HepG2 (cell line): ENCODE results near the gene PRPF38A. TPM values are rescaled to one million over a fixed set of nuclear protein-coding genes. Genes with fewer than 3 reads are reported as not detected.

Source experiments
- ATAC-seq: fragments of 200-7000 bp; cut with Tn5 transposase; 3 replicates; pipeline ENCODE4 v1.9.1; 2020; ENCODE audit warnings: mild to moderate bottlenecking, moderate library complexity
- BruUV-seq: library from RNA; stranded (reverse); fragments of 400-500 nt; replicated peaks from 2 replicates; lab custom pipeline; 2021; lab: Mats Ljungman, UMichigan
- CTCF ChIA-PET: fragments of 300-600 bp; formaldehyde crosslinking; extraction: SDS; loops from one replicate; lab custom pipeline; 2021; ENCODE audit warnings: low total read pairs, inconsistent platforms, low intra/inter-chr PET ratio; lab: Yijun Ruan, JAX
- POLR2A ChIA-PET: fragments of 350-600 bp; sonication (Branson Sonifier 250); formaldehyde crosslinking; loops from one replicate; lab custom pipeline; 2020; ENCODE audit warnings: antibody characterized with exemption, inconsistent platforms; lab: Yijun Ruan, JAX
- DNase-seq: peaks from one replicate; pipeline ENCODE4 v3.0.0-alpha.2; 2015; ENCODE audit warnings: low spot score
- FAIRE-seq: peaks from 3 replicates; lab custom pipeline; 2011; peaks lifted over from hg19 to GRCh38; lab: Jason Lieb, UNC
- H2AFZ ChIP-seq: one replicate; pipeline ENCODE4 v1.6.1; 2011; ENCODE audit warnings: low read length, inconsistent platforms
- H3K27ac ChIP-seq: fragments of 300-600 bp; 3 replicates; pipeline ENCODE4 v1.8.0; 2011; ENCODE audit warnings: mixed run types, mild to moderate bottlenecking, mixed read lengths, low read length, inconsistent platforms; ENCODE audit not compliant: insufficient read depth; ENCODE audit errors: extremely low read length
- H3K27me3 ChIP-seq, 2 experiments: fragments of 200-600 bp in 1 of 2; 2 replicates in 1 of 2; 3 replicates in 1 of 2; pipeline versions ENCODE4 v1.6.0 to v1.8.0; 2011; ENCODE audit warnings: low read length in 2 of 2, mild to moderate bottlenecking in 2 of 2, moderate library complexity in 2 of 2, inconsistent platforms in 1 of 2; ENCODE audit not compliant: insufficient read depth in 2 of 2, control insufficient read depth in 1 of 2
- H3K36me3 ChIP-seq, 2 experiments: fragments of 200-600 bp in 1 of 2; replicated peaks in 1 of 2; 2 replicates in 1 of 2; 3 replicates in 1 of 2; pipeline versions ENCODE4 v1.5.1 to v1.8.0; 2011; ENCODE audit warnings: low read length in 2 of 2, inconsistent platforms in 1 of 2; ENCODE audit not compliant: insufficient read depth in 2 of 2, control insufficient read depth in 1 of 2
- H3K4me1 ChIP-seq: 2 replicates; pipeline ENCODE4 v1.5.1; 2012; ENCODE audit warnings: low read length, inconsistent platforms; ENCODE audit not compliant: insufficient read depth
- H3K4me2 ChIP-seq: 2 replicates; pipeline ENCODE4 v1.6.0; 2011; ENCODE audit warnings: low read depth, low read length, inconsistent platforms
- H3K4me3 ChIP-seq, 3 experiments: fragments of 200-600 bp in 1 of 3; sonication (generic), shearing (Covaris generic) in 1 of 3; replicated peaks in 1 of 3; 2 replicates each; pipeline ENCODE4 v1.5.1; 2011 to 2016; ENCODE audit warnings: low read length in 3 of 3, inconsistent platforms in 2 of 3, low read depth in 2 of 3, mild to moderate bottlenecking in 2 of 3, control low read depth in 1 of 3, mixed read lengths in 1 of 3; ENCODE audit not compliant: insufficient read depth in 1 of 3
- H3K79me2 ChIP-seq: one replicate; pipeline ENCODE4 v1.6.1; 2011; ENCODE audit warnings: low read length, inconsistent platforms; ENCODE audit not compliant: insufficient read depth
- H3K9ac ChIP-seq: 2 replicates; pipeline ENCODE4 v1.6.0; 2011; ENCODE audit warnings: mild to moderate bottlenecking, low read depth, low read length, inconsistent platforms; ENCODE audit not compliant: insufficient read depth
- H3K9me3 ChIP-seq: 2 replicates; pipeline ENCODE4 v1.5.1; 2012; ENCODE audit warnings: mild to moderate bottlenecking, low read length
- H4K20me1 ChIP-seq: 2 replicates; pipeline ENCODE4 v1.6.0; 2011; ENCODE audit warnings: inconsistent platforms, mild to moderate bottlenecking, low read length, moderate library complexity; ENCODE audit not compliant: insufficient read depth
- ASH2L ChIP-seq: fragments of 300-600, 200-600 bp; sonication (generic); IDR thresholded peaks from 2 replicates; pipeline ENCODE4 v1.7.0; 2017; ENCODE audit warnings: low read depth, mild to moderate bottlenecking, moderate library complexity, mixed read lengths, low read length; ENCODE audit not compliant: insufficient read length
- CCDC6 ChIP-seq: sonication (generic); formaldehyde crosslinking; IDR thresholded peaks from 2 replicates; pipeline ENCODE4 v1.8.1; 2022; ENCODE audit warnings: mild to moderate bottlenecking, missing genetic modification reagents, moderate library complexity
- MTF2 ChIP-seq: sonication (generic); formaldehyde crosslinking; IDR thresholded peaks from 2 replicates; pipeline ENCODE4 v1.5.0; 2020; ENCODE audit warnings: missing genetic modification reagents, borderline replicate concordance
- NR1H2 ChIP-seq: sonication (generic); formaldehyde crosslinking; IDR thresholded peaks from 2 replicates; pipeline ENCODE4 v1.8.1; 2022; ENCODE audit warnings: low read depth, missing genetic modification reagents, borderline replicate concordance
- NRL ChIP-seq: sonication (generic); formaldehyde crosslinking; IDR thresholded peaks from 2 replicates; pipeline ENCODE4 v1.5.0; 2020; ENCODE audit warnings: missing genetic modification reagents, mild to moderate bottlenecking, moderate library complexity, borderline replicate concordance
- POLR2A ChIP-seq, 2 experiments: IDR thresholded peaks; 2 replicates each; pipeline ENCODE4 v1.6.1; 2011; ENCODE audit warnings: low read depth in 2 of 2, low read length in 2 of 2, mild to moderate bottlenecking in 1 of 2, moderate library complexity in 1 of 2; ENCODE audit not compliant: insufficient read depth in 1 of 2
- RFX3 ChIP-seq: IDR thresholded peaks from 2 replicates; pipeline ENCODE4 v1.6.1; 2016; ENCODE audit warnings: missing biosample characterization, missing genetic modification reagents
- SMYD3 ChIP-seq: sonication (generic); formaldehyde crosslinking; IDR thresholded peaks from 2 replicates; pipeline ENCODE4 v1.8.1; 2023; ENCODE audit warnings: mild to moderate bottlenecking, missing genetic modification reagents
- SNAI1 ChIP-seq: sonication (generic); formaldehyde crosslinking; IDR thresholded peaks from 2 replicates; pipeline ENCODE4 v1.5.0; 2020; ENCODE audit warnings: mild to moderate bottlenecking, missing genetic modification reagents, borderline replicate concordance
- ZFP41 ChIP-seq: sonication (generic); formaldehyde crosslinking; IDR thresholded peaks from 2 replicates; pipeline ENCODE4 v1.4.0; 2020; ENCODE audit warnings: mild to moderate bottlenecking, missing genetic modification reagents, borderline replicate concordance
- ZNF17 ChIP-seq: sonication (generic); formaldehyde crosslinking; IDR thresholded peaks from 2 replicates; pipeline ENCODE4 v1.5.0; 2020; ENCODE audit warnings: mild to moderate bottlenecking, missing genetic modification reagents
- ZNF329 ChIP-seq: sonication (generic); formaldehyde crosslinking; IDR thresholded peaks from 2 replicates; pipeline ENCODE4 v1.9.0; 2021; ENCODE audit warnings: low read depth, mild to moderate bottlenecking, missing genetic modification reagents
- ZNF550 ChIP-seq: sonication (generic); formaldehyde crosslinking; IDR thresholded peaks from 2 replicates; pipeline ENCODE4 v1.4.0; 2020; ENCODE audit warnings: mild to moderate bottlenecking, missing genetic modification reagents, borderline replicate concordance
- ZNF605 ChIP-seq: sonication (generic); formaldehyde crosslinking; IDR thresholded peaks from 2 replicates; pipeline ENCODE4 v1.8.0; 2022; ENCODE audit warnings: mild to moderate bottlenecking, missing genetic modification reagents
- ZNF772 ChIP-seq: sonication (generic); formaldehyde crosslinking; IDR thresholded peaks from 2 replicates; pipeline ENCODE4 v1.5.0; 2020; ENCODE audit warnings: mild to moderate bottlenecking, missing genetic modification reagents
- ZNF780A ChIP-seq: sonication (generic); formaldehyde crosslinking; IDR thresholded peaks from 2 replicates; pipeline ENCODE4 v1.8.0; 2022; ENCODE audit warnings: mild to moderate bottlenecking, missing genetic modification reagents, moderate library complexity
- WGBS: methylation state at CpG from one replicate; pipeline ENCODE4 v1.1.6; 2017; ENCODE audit warnings: low lambda C conversion rate; 5-methylcytosine and 5-hydroxymethylcytosine counted together
- in situ Hi-C: cut with HindIII; loops from 2 replicates; pipeline ENCODE4 v1.10.0; 2017; ENCODE audit warnings: low pct_unique_long_range_greater_than_20kb; ENCODE audit not compliant: extremely low pct_ligation_motif_present
- intact Hi-C: fragments of 100-400 bp; cut with micrococcal nuclease; formaldehyde crosslinking; loops from one replicate; pipeline ENCODE4 v1.10.0; 2022; ENCODE audit not compliant: unreplicated experiment
- polyA plus RNA-seq, 8 experiments: library from polyadenylated mRNA; depleted of rRNA in 3 of 8; stranded (reverse) in 7 of 8; unstranded in 1 of 8; fragments of >200 nt; fragmentation: Illumina TruSeq in 4 of 8; extraction: Trizol in 4 of 8; gene quantifications; 2 replicates each; pipeline versions ENCODE4 v1.2.1 to v1.2.3, GENCODE V29; 2011 to 2016; ENCODE audit warnings: low read depth in 4 of 8, missing spikeins in 1 of 8, mixed read lengths in 1 of 8; ENCODE audit not compliant: insufficient read depth in 1 of 8
- total RNA-seq, 5 experiments: library from RNA; depleted of rRNA; stranded (reverse); fragments of >200 nt; fragmentation: Illumina TruSeq; extraction: Trizol; gene quantifications; 2 replicates each; pipeline ENCODE4 v1.2.3, GENCODE V29; 2016; ENCODE audit warnings: low read depth in 1 of 5
- TF ChIP-seq, protein P1 (sequence below): sonication (generic); formaldehyde crosslinking; IDR thresholded peaks from 2 replicates; pipeline ENCODE4 v1.4.0; 2020; ENCODE audit warnings: missing genetic modification reagents
- TF ChIP-seq, protein P2 (sequence below): sonication (generic); formaldehyde crosslinking; IDR thresholded peaks from 2 replicates; pipeline ENCODE4 v1.9.0; 2021; ENCODE audit warnings: missing genetic modification reagents, mild to moderate bottlenecking, borderline replicate concordance
- TF ChIP-seq, protein P3 (sequence below): sonication (generic); formaldehyde crosslinking; IDR thresholded peaks from 2 replicates; pipeline ENCODE4 v1.4.0; 2020; ENCODE audit warnings: mild to moderate bottlenecking, missing genetic modification reagents

PRPF38A gene
- total and polyA plus RNA-seq, 2 of the 13 experiments (the other 11 are each of a cell fraction or from before 2014, with no cell fraction given), result 18.3 to 45.5 TPM

DNA sequence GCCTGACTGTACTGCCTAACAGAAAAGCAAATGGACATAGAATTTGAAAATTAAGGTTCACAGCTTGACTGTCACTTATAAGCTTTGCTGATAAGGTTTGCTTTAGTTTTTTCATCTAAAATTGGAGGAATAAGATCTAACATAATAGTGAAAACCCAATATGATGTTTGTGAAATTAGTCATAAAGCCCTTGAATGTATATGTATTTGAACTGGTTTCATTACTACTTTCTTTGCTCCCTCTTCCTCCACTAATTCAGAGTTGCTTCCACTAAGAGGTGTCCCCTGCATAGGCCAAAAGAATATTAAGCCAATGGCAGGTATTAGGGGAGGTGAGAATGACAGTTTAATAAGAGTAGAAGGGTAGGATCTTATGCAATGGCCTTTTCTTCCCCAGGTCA, 10.5 kb downstream of the PRPF38A start (continued):
- TF ChIP-seq SNAI1 (CRISPR knock-in tag) (no peak), RFX3 (CRISPR knock-in tag) (no peak), ASH2L (no peak), POLR2A (IDR thresholded peaks at IDR 0.05; ENCODE audit: insufficient read depth in 1 of 2, low read depth in 2 of 2, low read length in 2 of 2) (no peak), SMYD3 (no peak), CCDC6 (no peak), ZNF605 (CRISPR knock-in tag) (no peak)
- TF ChIP-seq, protein P1, sequence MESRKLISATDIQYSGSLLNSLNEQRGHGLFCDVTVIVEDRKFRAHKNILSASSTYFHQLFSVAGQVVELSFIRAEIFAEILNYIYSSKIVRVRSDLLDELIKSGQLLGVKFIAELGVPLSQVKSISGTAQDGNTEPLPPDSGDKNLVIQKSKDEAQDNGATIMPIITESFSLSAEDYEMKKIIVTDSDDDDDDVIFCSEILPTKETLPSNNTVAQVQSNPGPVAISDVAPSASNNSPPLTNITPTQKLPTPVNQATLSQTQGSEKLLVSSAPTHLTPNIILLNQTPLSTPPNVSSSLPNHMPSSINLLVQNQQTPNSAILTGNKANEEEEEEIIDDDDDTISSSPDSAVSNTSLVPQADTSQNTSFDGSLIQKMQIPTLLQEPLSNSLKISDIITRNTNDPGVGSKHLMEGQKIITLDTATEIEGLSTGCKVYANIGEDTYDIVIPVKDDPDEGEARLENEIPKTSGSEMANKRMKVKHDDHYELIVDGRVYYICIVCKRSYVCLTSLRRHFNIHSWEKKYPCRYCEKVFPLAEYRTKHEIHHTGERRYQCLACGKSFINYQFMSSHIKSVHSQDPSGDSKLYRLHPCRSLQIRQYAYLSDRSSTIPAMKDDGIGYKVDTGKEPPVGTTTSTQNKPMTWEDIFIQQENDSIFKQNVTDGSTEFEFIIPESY, result no peak

DNA sequence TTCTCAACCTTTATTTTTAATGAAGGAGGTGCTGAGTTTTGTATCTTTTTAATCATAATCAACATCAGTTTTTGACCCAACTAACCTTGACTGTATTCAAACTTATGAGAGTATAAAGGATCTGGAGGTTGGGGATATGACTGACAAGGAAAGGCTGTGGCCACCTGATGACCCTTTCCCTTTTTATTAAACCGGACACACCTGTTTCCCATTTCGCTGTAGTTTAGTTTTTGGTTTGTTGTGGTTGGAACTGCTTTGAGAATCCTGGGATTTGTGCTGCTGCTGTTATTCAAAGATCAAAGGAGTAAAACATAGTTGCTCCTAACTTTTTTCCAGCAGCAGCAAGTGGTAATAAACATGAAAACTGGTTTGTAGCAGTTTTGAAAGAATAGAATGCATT, 12.4 kb downstream of the PRPF38A start:
- 95% methylated on average over 2 of the region's 2 CpGs for WGBS
- CTCF ChIA-PET, result no interaction called here
- POLR2A ChIA-PET, result no interaction called here
- TF ChIP-seq, protein P2, sequence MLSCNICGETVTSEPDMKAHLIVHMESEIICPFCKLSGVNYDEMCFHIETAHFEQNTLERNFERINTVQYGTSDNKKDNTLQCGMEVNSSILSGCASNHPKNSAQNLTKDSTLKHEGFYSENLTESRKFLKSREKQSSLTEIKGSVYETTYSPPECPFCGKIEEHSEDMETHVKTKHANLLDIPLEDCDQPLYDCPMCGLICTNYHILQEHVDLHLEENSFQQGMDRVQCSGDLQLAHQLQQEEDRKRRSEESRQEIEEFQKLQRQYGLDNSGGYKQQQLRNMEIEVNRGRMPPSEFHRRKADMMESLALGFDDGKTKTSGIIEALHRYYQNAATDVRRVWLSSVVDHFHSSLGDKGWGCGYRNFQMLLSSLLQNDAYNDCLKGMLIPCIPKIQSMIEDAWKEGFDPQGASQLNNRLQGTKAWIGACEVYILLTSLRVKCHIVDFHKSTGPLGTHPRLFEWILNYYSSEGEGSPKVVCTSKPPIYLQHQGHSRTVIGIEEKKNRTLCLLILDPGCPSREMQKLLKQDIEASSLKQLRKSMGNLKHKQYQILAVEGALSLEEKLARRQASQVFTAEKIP (CRISPR knock-in tag), result no peak
- TF ChIP-seq ZNF550 (CRISPR knock-in tag), result no peak
- TF ChIP-seq ZNF329 (CRISPR knock-in tag), result no peak
- TF ChIP-seq NRL (CRISPR knock-in tag), result no peak
- TF ChIP-seq ZFP41 (CRISPR knock-in tag), result no peak
- no peak for TF ChIP-seq NR1H2
- TF ChIP-seq, protein P3, sequence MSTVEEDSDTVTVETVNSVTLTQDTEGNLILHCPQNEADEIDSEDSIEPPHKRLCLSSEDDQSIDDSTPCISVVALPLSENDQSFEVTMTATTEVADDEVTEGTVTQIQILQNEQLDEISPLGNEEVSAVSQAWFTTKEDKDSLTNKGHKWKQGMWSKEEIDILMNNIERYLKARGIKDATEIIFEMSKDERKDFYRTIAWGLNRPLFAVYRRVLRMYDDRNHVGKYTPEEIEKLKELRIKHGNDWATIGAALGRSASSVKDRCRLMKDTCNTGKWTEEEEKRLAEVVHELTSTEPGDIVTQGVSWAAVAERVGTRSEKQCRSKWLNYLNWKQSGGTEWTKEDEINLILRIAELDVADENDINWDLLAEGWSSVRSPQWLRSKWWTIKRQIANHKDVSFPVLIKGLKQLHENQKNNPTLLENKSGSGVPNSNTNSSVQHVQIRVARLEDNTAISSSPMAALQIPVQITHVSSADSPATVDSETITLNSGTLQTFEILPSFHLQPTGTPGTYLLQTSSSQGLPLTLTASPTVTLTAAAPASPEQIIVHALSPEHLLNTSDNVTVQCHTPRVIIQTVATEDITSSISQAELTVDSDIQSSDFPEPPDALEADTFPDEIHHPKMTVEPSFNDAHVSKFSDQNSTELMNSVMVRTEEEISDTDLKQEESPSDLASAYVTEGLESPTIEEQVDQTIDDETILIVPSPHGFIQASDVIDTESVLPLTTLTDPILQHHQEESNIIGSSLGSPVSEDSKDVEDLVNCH (CRISPR knock-in tag), result no peak
- no peak for TF ChIP-seq ZNF772
- TF ChIP-seq ZNF17, result no peak
- TF ChIP-seq ZNF780A (CRISPR knock-in tag), result no peak
- no peak for TF ChIP-seq MTF2 (CRISPR knock-in tag)
- no peak for TF ChIP-seq SMYD3

More for the DNA sequence above, 12.4 kb downstream of the PRPF38A start:
- Histone ChIP-seq H3K27me3 (no peaks in the 10 kb centered on the region), H3K27ac (no peak overlapping the region), H3K4me3 (no peak overlapping the region), H4K20me1 (no peaks in the 10 kb centered on the region), H3K9ac (no peak overlapping the region), H3K9me3 (no peaks in the 10 kb centered on the region), H3K36me3 (peaks cover 26 to 71% of the 10 kb centered on the region in 2 experiments), H3K79me2 (no peaks in the 10 kb centered on the region), H3K4me1 (no peaks in the 10 kb centered on the region), H3K4me2 (no peak overlapping the region), H2AFZ (no peak overlapping the region)
- ATAC-seq, result no peak
- no peak for DNase-seq
- in situ Hi-C loops (no loop called here), intact Hi-C loops (no loop called here)
- FAIRE-seq, result no peak
- BruUV-seq, result TSS peak; percentile 28
